ENCODE results near the gene HTR1D. TPM values are rescaled to one million over a fixed set of nuclear protein-coding genes. Genes with fewer than 3 reads are reported as not detected.

The HTR1D gene
- total RNA-seq, 1 experiment from 2014 or later, result 9.1 TPM

GRCh38 chr1:23152966-23153684 lies 64.2 kb downstream of the HTR1D start:
- no peak for DNase-seq (ENCODE audit: low read depth)

GRCh38 chr1:23150742-23151141 lies 66.6 kb downstream of the HTR1D start:
- no peak for DNase-seq (ENCODE audit: low read depth)

GRCh38 chr1:23150125-23150524 lies 67.2 kb downstream of the HTR1D start:
- no peak for DNase-seq (ENCODE audit: low read depth)

GRCh38 chr1:23149114-23149513 lies 68.2 kb downstream of the HTR1D start:
- no peak for DNase-seq (ENCODE audit: low read depth)

- DNase-seq (ENCODE audit: low read depth), result no peak
These were observed 69.2 kb downstream of the HTR1D start for GRCh38 chr1:23148084-23148483.

Small RNA genes lying within 50 kb of the gene (small RNA-seq; reads per million reads assigned to genes)
- not detected for gene RNU6-135P
- gene RNU6-514P, result not detected

Other genes starting within 250 kb of the HTR1D start
- not detected in 2 replicates for gene LACTBL1, start 244.6 kb downstream of the HTR1D start, total RNA-seq (2014; rRNA removed; shearing (Covaris generic))
- not detected in 2 replicates for gene TEX46, start 201.7 kb downstream of the HTR1D start, total RNA-seq (2014; rRNA removed; shearing (Covaris generic))
- 141 and 145 TPM in 2 replicates for gene KDM1A, start 198.0 kb downstream of the HTR1D start, total RNA-seq (2014; rRNA removed; shearing (Covaris generic))
- gene LUZP1, start 48.6 kb downstream of the HTR1D start, total RNA-seq (2014; rRNA removed; shearing (Covaris generic)), result 22.2 and 30.3 TPM in 2 replicates
- 136 and 166 TPM in 2 replicates for gene HNRNPR, start 126.8 kb upstream of the HTR1D start, total RNA-seq (2014; rRNA removed; shearing (Covaris generic))
- 4.4 and 6.1 TPM in 2 replicates for gene ZNF436, start 152.3 kb upstream of the HTR1D start, total RNA-seq (2014; rRNA removed; shearing (Covaris generic))
- gene TCEA3, start 207.2 kb upstream of the HTR1D start, total RNA-seq (2014; rRNA removed; shearing (Covaris generic)), result 1.2 and 1.4 TPM in 2 replicates